ENCODE results near the gene RET. TPM values are rescaled to one million over a fixed set of nuclear protein-coding genes. Genes with fewer than 3 reads are reported as not detected.

The RET gene
- total and polyA plus RNA-seq, 2 of the 13 experiments (the other 11 are each of a cell fraction or from before 2014, with no cell fraction given): 0.02 TPM; not detected in 1

GRCh38 chr10:43128331-43128730, 51.5 kb downstream of the RET start:
- ChIA-PET POLR2A (no interaction called here), CTCF (ENCODE audit: low intra/inter-chr PET ratio, low total read pairs) (no interaction called here)
- H3K4me2 ChIP-seq (ENCODE audit: low read depth, low read length): no peak overlapping the region
- no peak overlapping the region for H3K27ac ChIP-seq (ENCODE audit: extremely low read length, insufficient read depth, low read length)
- H3K27me3 ChIP-seq (ENCODE audit: control insufficient read depth in 1 of 2, insufficient read depth in 2 of 2, low read length in 2 of 2): peaks cover 10 to 67% of the 10 kb centered on the region in 2 experiments
- no peaks in the 10 kb centered on the region for H3K79me2 ChIP-seq (ENCODE audit: insufficient read depth, low read length)
- 15% methylated on average over 8 of the region's 8 CpGs for WGBS (ENCODE audit: low lambda C conversion rate)
- FAIRE-seq: no peak
- H4K20me1 ChIP-seq (ENCODE audit: insufficient read depth, low read length): no peaks in the 10 kb centered on the region
- no peaks in the 10 kb centered on the region for H3K4me1 ChIP-seq (ENCODE audit: insufficient read depth, low read length)
- no peaks in the 10 kb centered on the region for H3K36me3 ChIP-seq (replicated peaks in 1 of 2; ENCODE audit: control insufficient read depth in 1 of 2, insufficient read depth in 2 of 2, low read length in 2 of 2)
- H3K4me3 ChIP-seq (replicated peaks in 1 of 3; ENCODE audit: insufficient read depth in 1 of 3, low read depth in 2 of 3, low read length in 3 of 3): no peak overlapping the region
- no peak overlapping the region for H3K9ac ChIP-seq (ENCODE audit: insufficient read depth, low read depth, low read length)
- no peak overlapping the region for H2AFZ ChIP-seq (ENCODE audit: low read length)
- no TSS peak for BruUV-seq (replicated peaks)
- ATAC-seq: no peak
- H3K9me3 ChIP-seq (ENCODE audit: low read length): no peaks in the 10 kb centered on the region
- intact Hi-C loops (cut with micrococcal nuclease; ENCODE audit: unreplicated experiment) (no loop called here), in situ Hi-C loops (cut with HindIII; ENCODE audit: extremely low pct_ligation_motif_present, low pct_unique_long_range_greater_than_20kb) (no loop called here)
- DNase-seq (ENCODE audit: low spot score): no peak
- no peak for TF ChIP-seq ZNF780A (CRISPR knock-in tag; IDR thresholded peaks at IDR 0.05)
- TF ChIP-seq E2F5 (CRISPR knock-in tag; conservative IDR thresholded peaks at IDR 0.05): no peak
- TF ChIP-seq ZNF710 (CRISPR knock-in tag; IDR thresholded peaks at IDR 0.05; ENCODE audit: borderline replicate concordance): no peak
- TF ChIP-seq SMAD3 (CRISPR knock-in tag; IDR thresholded peaks at IDR 0.05): no peak
- no peak for TF ChIP-seq RARA (CRISPR knock-in tag; IDR thresholded peaks at IDR 0.05)
- no peak for TF ChIP-seq TGIF2 (CRISPR knock-in tag; IDR thresholded peaks at IDR 0.05)
- TF ChIP-seq SIX4 (CRISPR knock-in tag; IDR thresholded peaks at IDR 0.05): no peak
- no peak for TF ChIP-seq SIN3B (IDR thresholded peaks at IDR 0.05; ENCODE audit: low read length)
- no peak for TF ChIP-seq CHD4 (IDR thresholded peaks at IDR 0.05; ENCODE audit: borderline replicate concordance, low read length)
- no peak for TF ChIP-seq NKX3-1 (CRISPR knock-in tag; IDR thresholded peaks at IDR 0.05)
- no peak for TF ChIP-seq ZBTB40 (IDR thresholded peaks at IDR 0.05)
- TF ChIP-seq ZBTB40 (CRISPR knock-in tag; IDR thresholded peaks at IDR 0.05): no peak
- TF ChIP-seq SNRNP70 (IDR thresholded peaks at IDR 0.05; ENCODE audit: low read depth, low read length): no peak
- no peak for TF ChIP-seq MATR3 (CRISPR knock-in tag; IDR thresholded peaks at IDR 0.05)

All from HepG2 (cell line).